ENCODE data around the gene PPP5C. TPM values are rescaled to one million over a fixed set of nuclear protein-coding genes. Genes with fewer than 3 reads are reported as not detected.

The PPP5C gene
- total and polyA plus RNA-seq, 2 of the 8 experiments (the other 6 are each of a cell fraction or from before 2014, with no cell fraction given) = 112 to 156 TPM

GRCh38 chr19:46431824-46432223 is 84.9 kb downstream of the PPP5C start (continued):
- TF ChIP-seq SIX5 (IDR thresholded peaks at IDR 0.05; ENCODE audit: low read depth, low read length) (no peak), TAF1 (IDR thresholded peaks at IDR 0.05; ENCODE audit: low read depth, low read length) (no peak), POLR2A (IDR thresholded peaks at IDR 0.05; ENCODE audit: control extremely low read depth in 1 of 2, low read depth in 2 of 2, low read length in 2 of 2) (no peak), USF2 (IDR thresholded peaks at IDR 0.05; ENCODE audit: low read length) (no peak), SP4 (IDR thresholded peaks at IDR 0.05; ENCODE audit: low read length) (no peak), CTBP2 (IDR thresholded peaks at IDR 0.05; ENCODE audit: borderline replicate concordance, insufficient read depth, insufficient read length, low read length) (no peak), MAX (IDR thresholded peaks at IDR 0.05) (peak; percentile 35; the same call in 1 of the 2 replicates), HDAC6 (IDR thresholded peaks at IDR 0.05; ENCODE audit: low read depth, low read length) (no peak), EP300 (IDR thresholded peaks at IDR 0.05; ENCODE audit: borderline replicate concordance in 1 of 2, low read depth in 2 of 2, low read length in 2 of 2) (no peak), RAD21 (IDR thresholded peaks at IDR 0.05 in 1 of 2, conservative IDR thresholded peaks at IDR 0.05 in 1 of 2; ENCODE audit: low read depth in 2 of 2, low read length in 2 of 2) (peak; percentile 67 to 77), KDM5A (IDR thresholded peaks at IDR 0.05; ENCODE audit: low read length) (no peak), ASH2L (IDR thresholded peaks at IDR 0.05; ENCODE audit: low read length) (no peak), CREB1 (IDR thresholded peaks at IDR 0.05) (no peak)
- TF ChIP-seq, protein P1, sequence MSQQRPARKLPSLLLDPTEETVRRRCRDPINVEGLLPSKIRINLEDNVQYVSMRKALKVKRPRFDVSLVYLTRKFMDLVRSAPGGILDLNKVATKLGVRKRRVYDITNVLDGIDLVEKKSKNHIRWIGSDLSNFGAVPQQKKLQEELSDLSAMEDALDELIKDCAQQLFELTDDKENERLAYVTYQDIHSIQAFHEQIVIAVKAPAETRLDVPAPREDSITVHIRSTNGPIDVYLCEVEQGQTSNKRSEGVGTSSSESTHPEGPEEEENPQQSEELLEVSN (IDR thresholded peaks at IDR 0.05) = no peak

All from H1 (cell line).